T-helper 1 cell treated with Interleukin-12 subunit alpha and Interleukin-12 subunit beta and Interleukin-4 antibody, amounts not matched to agents 30 μg/mL and 1 μg/mL, for 36 hours (primary cell): ENCODE measurements around the gene CCT5.
"Not testable (repeated sequence)": the region's sequence is repeated elsewhere in the genome, so short reads cannot be mapped to it uniquely, and the experiment has no call there.

Experiments
- H3K27ac Mint-ChIP-seq: one replicate; pipeline ENCODE4 v1.8.0; 2021; ENCODE audit warnings: mild to moderate bottlenecking, mixed read lengths
- H3K27me3 Mint-ChIP-seq: one replicate; pipeline ENCODE4 v1.8.0; 2021; ENCODE audit warnings: low read depth, mixed read lengths
- H3K36me3 Mint-ChIP-seq: one replicate; pipeline ENCODE4 v1.8.0; 2021; ENCODE audit warnings: low read depth, mixed read lengths
- H3K4me1 Mint-ChIP-seq: one replicate; pipeline ENCODE4 v1.8.0; 2021; ENCODE audit warnings: low read depth, mixed read lengths
- H3K4me3 Mint-ChIP-seq: one replicate; pipeline ENCODE4 v1.8.0; 2021; ENCODE audit warnings: mild to moderate bottlenecking, moderate library complexity, mixed read lengths
- H3K9me3 Mint-ChIP-seq: one replicate; pipeline ENCODE4 v1.8.0; 2021; ENCODE audit warnings: mixed read lengths

CCT5 gene

DNA sequence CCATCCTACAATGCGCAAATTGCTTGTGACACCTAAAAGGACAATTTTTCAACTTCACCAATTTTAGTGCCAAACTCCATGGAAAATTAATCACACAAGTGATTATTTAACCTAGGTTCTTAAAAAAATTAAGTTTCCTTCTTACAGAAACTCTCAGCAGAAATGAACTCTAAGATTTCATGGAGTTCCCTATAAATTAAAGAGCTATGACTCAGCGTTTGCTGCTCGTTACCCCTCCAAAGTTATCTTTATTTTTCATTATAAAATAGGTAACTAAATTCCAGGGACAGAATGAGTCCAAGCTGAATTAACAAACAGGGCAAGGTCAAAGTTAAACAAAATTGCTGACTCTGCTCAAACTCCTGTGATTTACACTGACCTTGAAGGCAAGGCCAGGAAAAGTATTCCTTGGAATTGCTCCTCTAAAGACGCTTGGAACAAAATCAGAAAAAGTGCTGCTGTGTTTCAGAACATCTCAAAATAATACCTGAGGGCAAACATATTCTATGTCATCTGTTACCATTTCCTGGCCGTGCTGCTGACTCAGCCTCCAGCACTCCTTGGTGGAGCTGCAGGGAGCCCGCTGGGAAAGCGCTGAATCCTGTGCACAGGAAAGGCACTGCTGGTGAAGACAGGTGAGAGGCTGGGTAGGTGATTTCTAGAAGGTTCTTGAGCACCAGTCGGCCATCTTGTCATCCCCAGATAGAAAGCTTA lies 60.1 kb downstream of the CCT5 start:
- Mint-ChIP-seq H3K27me3 (peaks cover 44% of the 10 kb centered on the region), H3K36me3 (no peaks in the 10 kb centered on the region)

DNA sequence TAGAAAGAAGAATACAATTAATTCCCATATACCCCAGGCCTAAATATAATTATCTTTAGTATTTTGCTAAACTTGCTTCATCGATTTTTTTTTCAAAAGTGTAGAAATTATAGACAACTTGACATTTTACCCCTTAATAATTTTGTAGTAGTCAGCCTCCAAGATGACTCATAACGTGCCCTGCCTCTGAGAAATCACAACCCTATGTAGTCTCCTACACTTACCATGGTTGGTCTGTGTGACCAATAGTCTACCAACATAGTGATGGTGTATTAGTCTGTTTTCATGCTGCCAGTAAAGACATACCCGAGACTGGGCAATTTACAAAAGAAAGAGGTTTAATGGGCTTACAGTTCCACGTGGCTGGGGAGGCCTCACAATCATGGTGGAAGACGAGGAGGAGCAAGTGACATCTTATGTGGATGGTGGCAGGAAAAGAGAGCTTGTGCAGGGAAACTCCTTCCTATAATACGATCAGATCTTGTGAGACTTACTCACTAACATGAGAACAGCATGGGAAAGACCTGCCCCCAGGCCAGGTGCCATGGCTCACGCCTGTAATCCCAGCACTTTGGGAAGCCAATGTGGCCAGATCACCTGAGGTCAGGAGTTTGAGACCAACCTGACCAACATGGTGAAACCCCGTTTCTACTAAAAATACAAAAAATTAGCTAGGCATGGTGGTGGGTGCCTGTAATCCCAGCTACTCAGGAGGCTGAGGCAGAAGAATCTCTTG lies 60.9 kb downstream of the CCT5 start:
- H3K27ac Mint-ChIP-seq, H3K4me3 Mint-ChIP-seq, H3K4me1 Mint-ChIP-seq, H3K36me3 Mint-ChIP-seq, H3K9me3 Mint-ChIP-seq: not testable (repeated sequence)
- H3K27me3 Mint-ChIP-seq: peaks cover 39% of the 10 kb centered on the region

More for the DNA sequence above, 60.1 kb downstream of the CCT5 start:
- Mint-ChIP-seq H3K4me1 (peaks cover 8% of the 10 kb centered on the region), H3K4me3 (no peak overlapping the region), H3K27ac (no peak overlapping the region), H3K9me3 (no peaks in the 10 kb centered on the region)

DNA sequence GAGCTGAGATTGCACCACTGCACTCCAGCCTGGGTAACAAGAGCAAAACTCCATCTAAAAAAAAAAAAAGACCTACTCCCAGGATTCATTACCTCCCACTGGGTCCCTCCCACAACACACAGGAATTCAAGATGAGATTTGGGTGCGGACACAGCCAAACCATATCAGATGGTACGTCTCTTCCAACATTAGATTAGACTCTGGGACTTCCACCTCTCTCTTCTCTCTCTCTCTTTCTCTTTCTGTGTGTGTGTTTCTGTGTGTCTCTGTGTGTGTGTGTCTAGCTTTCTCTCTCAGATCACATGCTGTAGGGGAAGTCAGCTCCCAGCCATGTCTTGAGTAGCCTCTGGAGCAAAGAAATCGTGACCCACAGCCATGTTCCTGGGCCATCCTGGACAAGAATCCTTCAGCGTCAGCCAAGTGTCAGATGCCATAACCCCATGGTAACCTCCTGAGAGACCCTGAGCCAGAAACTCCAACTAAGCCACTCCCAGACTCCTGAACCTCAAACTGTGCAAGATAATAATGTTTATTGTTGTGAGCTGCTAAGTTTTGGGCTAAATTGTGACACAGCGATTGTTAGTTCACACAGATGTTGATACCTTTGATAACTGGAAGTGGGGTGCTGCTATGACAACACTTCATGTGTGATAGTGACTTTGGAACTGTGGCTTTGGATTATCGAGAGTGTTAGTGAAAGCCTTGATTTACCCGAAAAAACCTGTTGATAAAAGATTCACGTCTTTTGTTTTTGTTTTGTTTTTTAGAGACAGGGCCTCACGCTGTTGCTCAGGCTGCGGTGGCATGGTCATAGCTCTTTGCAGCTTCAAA lies 61.7 kb downstream of the CCT5 start:
- H3K36me3 Mint-ChIP-seq: no peaks in the 10 kb centered on the region
- H3K27ac Mint-ChIP-seq: no peak overlapping the region
- peaks cover 8% of the 10 kb centered on the region for H3K4me1 Mint-ChIP-seq
- no peak overlapping the region for H3K4me3 Mint-ChIP-seq
- H3K9me3 Mint-ChIP-seq: no peaks in the 10 kb centered on the region
- H3K27me3 Mint-ChIP-seq: peaks cover 31% of the 10 kb centered on the region

DNA sequence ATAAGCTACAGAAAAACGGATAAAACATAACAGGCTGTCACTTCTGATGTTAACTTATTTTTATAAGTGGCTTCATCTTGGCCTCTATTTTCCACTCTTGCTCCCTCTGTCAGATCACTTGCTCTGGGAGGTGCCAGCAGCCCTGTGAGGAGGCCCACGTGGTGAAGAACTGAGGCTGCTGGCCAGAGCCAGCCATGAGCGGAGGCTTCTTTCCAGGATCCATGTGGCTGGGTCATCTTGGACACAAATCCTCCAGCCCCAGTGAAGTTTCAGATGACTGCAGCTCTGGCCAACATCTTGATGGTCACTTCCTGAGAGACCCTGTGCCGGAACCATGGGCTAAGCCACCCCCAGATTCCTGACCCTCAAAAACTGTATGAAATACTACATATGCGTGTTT lies 65.1 kb downstream of the CCT5 start:
- peaks cover 8% of the 10 kb centered on the region for H3K27me3 Mint-ChIP-seq
- peaks cover 6% of the 10 kb centered on the region for H3K4me1 Mint-ChIP-seq
- H3K4me3 Mint-ChIP-seq: no peak overlapping the region
- H3K36me3 Mint-ChIP-seq: no peaks in the 10 kb centered on the region
- no peak overlapping the region for H3K27ac Mint-ChIP-seq
- no peaks in the 10 kb centered on the region for H3K9me3 Mint-ChIP-seq
